NCI-H2107 treated with DMSO at 0.1 percent for 48 hours (cell line): ENCODE results near the gene SCN2B.

Source experiments
- DNase-seq: peaks from one replicate; lab custom pipeline; 2025; ENCODE audit not compliant: unreplicated experiment; lab: John Stamatoyannopoulos, UW

The SCN2B gene

GRCh38 chr11:118175993-118176777 lies at the start of gene SCN2B:
TSS of gene SCN2B (minus strand) at chr11:118176639. CDS start at chr11:118176431, 208 bp downstream.
- no peak for DNase-seq

- no peak for DNase-seq
Measured at GRCh38 chr11:118224511-118225188, 48.2 kb upstream of the SCN2B start, which contains the start of gene JAML. TSS of gene JAML (minus strand) at chr11:118225011. CDS start at chr11:118214866, 10,145 bp downstream.

- DNase-seq, result no peak
Measured at GRCh38 chr11:118223992-118224391, 47.6 kb upstream of the SCN2B start.

- DNase-seq, result no peak
Measured at GRCh38 chr11:118223570-118223969, 47.1 kb upstream of the SCN2B start.

- DNase-seq, result no peak
Measured at GRCh38 chr11:118222437-118222836, 46.0 kb upstream of the SCN2B start.

GRCh38 chr11:118221419-118221818 lies 45.0 kb upstream of the SCN2B start:
- no peak for DNase-seq

GRCh38 chr11:118219732-118220131 lies 43.3 kb upstream of the SCN2B start:
- no peak for DNase-seq

- DNase-seq, result no peak
Measured at GRCh38 chr11:118219244-118219643, 42.8 kb upstream of the SCN2B start.

GRCh38 chr11:118217575-118217974 lies 41.1 kb upstream of the SCN2B start:
- DNase-seq, result no peak

GRCh38 chr11:118216621-118217481 lies 40.4 kb upstream of the SCN2B start:
- DNase-seq, result no peak

- DNase-seq, result no peak
Measured at GRCh38 chr11:118215765-118216164, 39.3 kb upstream of the SCN2B start.

- no peak for DNase-seq
Measured at GRCh38 chr11:118215262-118215661, 38.8 kb upstream of the SCN2B start.

- DNase-seq, result no peak
Measured at GRCh38 chr11:118214210-118214914, 37.9 kb upstream of the SCN2B start.

- no peak for DNase-seq
Measured at GRCh38 chr11:118213781-118214180, 37.3 kb upstream of the SCN2B start.

GRCh38 chr11:118213201-118213600 lies 36.8 kb upstream of the SCN2B start:
- no peak for DNase-seq

GRCh38 chr11:118212781-118213191 lies 36.3 kb upstream of the SCN2B start:
- DNase-seq, result no peak

GRCh38 chr11:118212131-118212725 lies 35.8 kb upstream of the SCN2B start:
- no peak for DNase-seq

- DNase-seq, result peak; percentile 80
Measured at GRCh38 chr11:118211006-118211405, 34.6 kb upstream of the SCN2B start.

GRCh38 chr11:118210323-118210722 lies 33.9 kb upstream of the SCN2B start:
- no peak for DNase-seq

- no peak for DNase-seq
Measured at GRCh38 chr11:118209033-118209432, 32.6 kb upstream of the SCN2B start.
